ENCODE results near the gene EMC8.
A peak's percentile ranks its signal among the peaks of the same experiment; 100 is the strongest.
"Not testable (repeated sequence)": the region's sequence is repeated elsewhere in the genome, so short reads cannot be mapped to it uniquely, and the experiment has no call there.

Gene EMC8

DNA sequence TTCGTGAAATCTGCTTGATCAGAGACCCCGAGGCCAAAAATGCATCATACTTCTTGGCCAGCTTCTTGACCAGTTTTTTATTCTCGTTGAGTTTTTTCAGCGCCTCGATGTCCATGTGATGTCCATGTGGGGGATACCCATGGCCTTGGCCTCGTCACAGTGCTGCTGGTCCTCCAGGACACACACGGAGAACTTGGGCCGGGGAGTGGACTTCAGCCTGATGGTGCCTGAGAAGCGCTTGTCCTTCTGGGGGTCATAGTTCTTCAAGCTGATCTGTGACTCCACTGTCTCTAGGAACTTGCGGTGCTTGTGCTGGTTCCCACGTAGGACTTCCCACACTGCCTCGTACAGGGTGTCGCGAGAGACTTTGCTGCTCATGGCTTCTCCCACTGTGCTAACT is 16.8 kb upstream of the EMC8 start:
- Mint-ChIP-seq H3K36me3 (ENCODE audit: low read depth) (no peaks in the 10 kb centered on the region), H3K4me3 (no peak overlapping the region), H3K9me3 (no peaks in the 10 kb centered on the region), H3K4me1 (ENCODE audit: low read depth) (peaks cover 6% of the 10 kb centered on the region), H3K27ac (no peak overlapping the region), H3K27me3 (peaks cover 48% of the 10 kb centered on the region)
- intact Hi-C loops (cut with micrococcal nuclease): loop anchor here (5.0 kb wide), 1 partner anchor 701 kb away; no protein-coding TSS in a partner anchor

DNA sequence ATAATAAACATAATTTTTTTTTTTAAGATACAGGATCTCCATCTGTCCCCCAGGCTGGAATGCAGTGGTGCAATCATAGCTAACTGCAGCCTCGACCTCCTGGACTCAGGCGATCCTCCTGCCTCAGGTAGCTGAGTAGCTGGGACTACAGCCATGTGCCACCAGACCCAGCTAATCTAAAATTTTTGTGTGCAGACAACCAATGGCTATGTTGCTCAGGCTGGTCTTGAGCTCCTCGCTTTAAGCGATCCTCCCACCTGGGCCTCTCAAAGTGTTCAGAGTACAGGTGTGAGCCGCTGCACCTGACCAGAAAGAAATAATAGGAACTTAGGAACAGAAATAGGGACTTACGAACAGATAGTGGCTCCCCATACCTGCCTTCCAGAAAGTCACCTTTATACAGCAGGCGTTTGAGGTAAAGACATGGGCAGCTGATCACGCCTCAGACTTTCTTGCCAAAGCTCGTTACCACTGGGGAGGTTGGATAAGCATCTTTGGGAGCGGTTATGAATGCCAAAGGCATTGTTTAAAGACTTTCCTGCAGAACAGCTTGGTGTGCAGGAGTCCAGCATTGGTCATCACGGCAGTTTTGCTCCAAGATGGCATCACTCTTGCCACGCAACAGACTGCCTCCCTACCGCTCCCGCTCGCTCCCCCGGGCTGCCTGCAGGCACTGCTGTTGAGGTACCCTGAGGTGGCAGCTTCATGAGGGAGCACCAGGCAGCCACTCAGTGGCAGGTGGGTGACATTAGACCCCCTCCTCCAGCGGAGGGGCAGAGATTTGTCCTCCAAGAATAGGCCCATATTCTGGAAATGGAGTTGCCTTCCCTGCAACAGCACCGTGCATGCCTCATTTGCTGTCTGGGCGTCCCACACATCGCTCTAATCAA is 13.7 kb upstream of the EMC8 start:
- H3K27ac Mint-ChIP-seq: no peak overlapping the region
- H3K4me3 Mint-ChIP-seq: no peak overlapping the region
- no peaks in the 10 kb centered on the region for H3K36me3 Mint-ChIP-seq (ENCODE audit: low read depth)
- no peaks in the 10 kb centered on the region for H3K9me3 Mint-ChIP-seq
- intact Hi-C loops (cut with micrococcal nuclease): no loop called here
- H3K27me3 Mint-ChIP-seq: peaks cover 56% of the 10 kb centered on the region
- no peaks in the 10 kb centered on the region for H3K4me1 Mint-ChIP-seq (ENCODE audit: low read depth)

DNA sequence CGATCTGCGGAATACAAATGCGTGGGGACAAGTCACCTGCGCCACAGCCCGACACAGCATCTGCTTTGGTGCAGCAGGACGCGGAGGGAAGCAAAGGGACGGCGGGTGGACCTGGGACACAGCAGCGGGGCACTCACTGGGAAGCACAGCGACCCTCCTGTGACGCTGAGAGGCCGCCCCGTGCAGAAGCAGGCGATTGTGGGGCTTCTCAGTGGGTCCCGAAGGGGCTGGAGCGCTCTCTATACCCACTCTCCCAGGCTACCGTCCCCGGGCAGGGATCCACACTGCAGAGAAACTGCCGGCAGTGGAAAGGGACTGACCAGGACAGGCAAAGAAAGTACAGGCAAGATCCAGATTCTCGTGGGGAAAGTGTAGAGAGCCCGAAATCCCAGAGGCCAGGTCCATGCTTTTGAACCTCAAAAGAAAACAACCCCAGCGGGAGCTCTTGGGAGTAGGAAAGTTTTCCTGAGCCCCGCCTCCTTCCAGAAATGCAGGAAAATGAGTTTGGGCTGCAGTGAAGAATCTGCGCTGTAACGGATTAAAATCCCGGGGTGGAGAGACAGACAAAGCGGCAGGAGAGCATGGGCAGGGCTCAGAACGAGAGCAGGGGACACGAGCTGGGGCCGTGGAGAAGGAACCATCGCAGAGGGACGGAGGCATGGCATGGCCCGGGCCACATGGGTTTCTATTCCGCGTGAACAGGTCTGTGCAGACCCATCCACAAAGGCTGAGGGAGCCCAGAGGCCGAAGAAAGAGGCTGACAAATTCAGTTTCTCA is 12.9 kb upstream of the EMC8 start:
- no peaks in the 10 kb centered on the region for H3K9me3 Mint-ChIP-seq
- peaks cover 55% of the 10 kb centered on the region for H3K27me3 Mint-ChIP-seq
- H3K36me3 Mint-ChIP-seq (ENCODE audit: low read depth): peaks cover 2% of the 10 kb centered on the region
- intact Hi-C loops (cut with micrococcal nuclease): no loop called here
- H3K4me1 Mint-ChIP-seq (ENCODE audit: low read depth): no peaks in the 10 kb centered on the region
- H3K27ac Mint-ChIP-seq: no peak overlapping the region
- no peak overlapping the region for H3K4me3 Mint-ChIP-seq

DNA sequence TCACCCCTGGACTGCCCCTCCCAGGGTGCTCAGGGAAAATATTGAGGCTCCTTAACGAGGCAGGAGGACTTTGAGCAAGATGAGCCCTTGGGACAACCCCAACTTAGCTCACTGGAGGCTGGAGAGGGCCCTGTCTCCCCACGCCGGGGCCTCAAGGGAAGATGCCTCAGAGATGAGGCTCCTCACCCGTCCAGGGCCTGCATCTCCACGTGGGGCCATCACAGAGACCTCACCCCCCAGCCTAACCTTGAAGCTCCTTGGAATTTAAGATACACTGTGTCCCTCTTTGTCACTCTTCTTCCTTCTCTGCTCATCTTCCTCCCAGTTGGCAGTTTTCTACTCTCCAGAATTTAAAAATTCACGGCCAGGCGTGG is 11.4 kb upstream of the EMC8 start:
- intact Hi-C loops (cut with micrococcal nuclease): no loop called here

DNA sequence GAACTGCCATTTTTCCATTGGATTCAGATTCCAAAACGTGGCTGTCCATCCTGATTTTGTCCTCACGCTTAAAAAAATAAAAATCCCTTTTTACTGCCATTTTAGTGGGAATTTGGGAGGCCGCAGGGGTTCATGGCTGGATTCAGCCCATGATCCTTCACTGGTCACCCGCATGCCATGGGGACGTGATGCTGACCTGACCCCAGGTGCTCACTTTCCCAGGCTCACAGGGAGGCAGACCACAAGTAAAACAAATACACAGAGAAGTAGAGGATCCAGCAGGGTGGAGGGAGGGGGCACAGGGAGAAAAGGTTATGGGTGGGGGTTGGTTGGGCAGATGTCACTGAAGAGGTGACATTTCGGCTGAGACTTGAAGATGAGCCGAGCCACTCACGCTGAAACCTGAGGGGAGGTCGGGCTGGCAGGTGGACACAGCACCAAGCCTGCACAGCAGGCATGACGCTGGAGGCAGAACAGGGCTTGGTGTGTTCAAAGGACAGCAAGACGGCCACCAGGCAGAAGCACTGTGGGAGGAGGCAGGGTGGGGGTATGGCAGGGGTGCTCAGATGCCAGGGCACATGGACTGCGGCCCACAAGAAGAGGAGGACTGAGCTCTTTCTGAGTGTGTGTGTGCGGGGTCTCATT is 10.9 kb upstream of the EMC8 start:
- Mint-ChIP-seq H3K36me3 (ENCODE audit: low read depth) (peaks cover 22% of the 10 kb centered on the region), H3K9me3 (no peaks in the 10 kb centered on the region), H3K4me1 (ENCODE audit: low read depth) (no peaks in the 10 kb centered on the region), H3K4me3 (no peak overlapping the region), H3K27me3 (peaks cover 50% of the 10 kb centered on the region), H3K27ac (no peak overlapping the region)
- intact Hi-C loops (cut with micrococcal nuclease): no loop called here

More for the DNA sequence above, 11.4 kb upstream of the EMC8 start:
- Mint-ChIP-seq H3K9me3 (no peaks in the 10 kb centered on the region), H3K27ac (no peak overlapping the region), H3K27me3 (peaks cover 54% of the 10 kb centered on the region), H3K36me3 (ENCODE audit: low read depth) (peaks cover 17% of the 10 kb centered on the region), H3K4me3 (no peak overlapping the region), H3K4me1 (ENCODE audit: low read depth) (no peaks in the 10 kb centered on the region)

DNA sequence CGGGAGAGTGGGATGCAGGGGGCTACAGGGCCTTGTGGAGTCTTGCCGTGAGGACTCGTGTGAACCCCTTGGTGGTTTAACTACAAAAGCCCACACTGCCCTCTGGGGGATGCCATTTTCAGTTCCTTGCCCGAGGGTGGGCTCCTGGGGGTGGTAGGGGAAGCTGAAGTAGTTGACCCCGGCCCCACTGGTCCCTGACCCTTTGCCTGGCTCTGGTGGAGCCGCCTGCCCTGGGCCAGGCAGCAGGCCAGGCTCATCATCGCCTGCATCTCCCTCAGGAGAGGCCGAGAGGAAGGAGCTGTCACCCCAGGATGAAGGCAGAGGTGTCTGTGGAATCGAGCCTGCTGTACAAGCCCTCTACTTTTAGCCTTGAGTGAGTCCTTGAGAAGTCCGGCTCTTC is 10.3 kb upstream of the EMC8 start:
- Mint-ChIP-seq H3K27me3 (peaks cover 46% of the 10 kb centered on the region), H3K9me3 (no peaks in the 10 kb centered on the region), H3K27ac (no peak overlapping the region), H3K36me3 (ENCODE audit: low read depth) (peaks cover 28% of the 10 kb centered on the region), H3K4me3 (no peak overlapping the region), H3K4me1 (ENCODE audit: low read depth) (no peaks in the 10 kb centered on the region)
- intact Hi-C loops (cut with micrococcal nuclease): no loop called here

DNA sequence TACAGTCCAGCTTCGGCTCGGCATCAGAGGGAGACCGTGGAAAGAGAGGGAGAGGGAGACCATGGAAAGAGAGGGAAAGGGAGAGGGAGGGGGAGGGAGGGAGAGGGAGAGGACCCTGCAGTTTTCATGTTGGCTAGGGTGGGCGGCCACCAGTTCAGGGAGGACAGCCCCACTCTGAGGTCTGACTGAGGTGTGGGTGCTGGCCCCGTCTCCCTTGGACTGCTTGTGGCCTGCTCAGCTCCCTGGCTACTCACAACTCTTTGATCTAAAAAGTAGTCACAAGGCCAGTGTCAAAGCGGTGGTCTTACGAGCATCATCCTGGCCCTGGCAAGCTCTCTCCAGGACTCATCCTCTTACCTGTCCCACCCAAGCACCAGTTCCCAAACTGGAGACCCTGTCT is 9.6 kb upstream of the EMC8 start:
- H3K27me3 Mint-ChIP-seq: peaks cover 40% of the 10 kb centered on the region
- H3K4me1 Mint-ChIP-seq (ENCODE audit: low read depth): peaks cover under 1% of the 10 kb centered on the region
- peaks cover 35% of the 10 kb centered on the region for H3K36me3 Mint-ChIP-seq (ENCODE audit: low read depth)
- no peak overlapping the region for H3K27ac Mint-ChIP-seq
- H3K4me3 Mint-ChIP-seq: no peak overlapping the region
- no peaks in the 10 kb centered on the region for H3K9me3 Mint-ChIP-seq
- intact Hi-C loops (cut with micrococcal nuclease): no loop called here

DNA sequence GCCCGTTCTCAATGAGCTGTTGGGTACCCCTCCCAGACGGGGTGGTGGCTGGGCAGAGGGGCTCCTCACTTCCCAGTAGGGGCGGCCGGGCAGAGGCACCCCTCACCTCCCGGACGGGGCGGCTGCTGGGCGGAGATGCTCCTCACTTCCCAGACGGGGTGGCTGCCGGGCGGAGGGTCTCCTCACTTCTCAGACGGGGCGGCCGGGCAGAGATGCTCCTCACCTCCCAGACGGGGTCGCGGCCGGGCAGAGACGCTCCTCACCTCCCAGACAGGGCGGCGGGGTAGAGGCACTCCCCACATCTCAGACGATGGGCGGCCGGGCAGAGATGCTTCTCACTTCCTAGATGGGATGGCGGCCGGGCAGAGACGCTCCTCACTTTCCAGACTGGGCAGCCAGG is 8.8 kb upstream of the EMC8 start:
- intact Hi-C loops (cut with micrococcal nuclease); H3K27ac Mint-ChIP-seq: not testable (repeated sequence)
- peaks cover 43% of the 10 kb centered on the region for H3K36me3 Mint-ChIP-seq (ENCODE audit: low read depth)

DNA sequence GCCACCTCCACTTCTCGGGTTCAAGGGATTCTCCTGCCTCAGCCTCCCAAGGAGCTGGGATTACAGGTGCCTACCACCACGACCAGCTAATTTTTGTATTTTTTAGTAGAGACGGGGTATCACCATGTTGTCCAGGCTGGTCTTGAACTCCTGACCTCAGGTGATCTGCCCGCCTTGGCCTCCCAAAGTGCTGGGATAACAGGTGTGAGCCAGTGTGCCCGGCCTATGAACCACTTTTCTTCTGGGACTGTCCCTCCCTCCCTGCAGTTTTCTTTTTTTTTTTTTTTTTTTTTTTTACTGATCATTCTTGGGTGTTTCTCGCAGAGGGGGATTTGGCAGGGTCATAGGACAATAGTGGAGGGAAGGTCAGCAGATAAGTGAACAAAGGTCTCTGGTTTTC is 8.0 kb upstream of the EMC8 start:
- H3K27ac Mint-ChIP-seq; H3K4me1 Mint-ChIP-seq (ENCODE audit: low read depth); H3K9me3 Mint-ChIP-seq; intact Hi-C loops (cut with micrococcal nuclease); H3K4me3 Mint-ChIP-seq: not testable (repeated sequence)
- Mint-ChIP-seq H3K36me3 (ENCODE audit: low read depth) (peaks cover 51% of the 10 kb centered on the region), H3K27me3 (peaks cover 25% of the 10 kb centered on the region)

More for the DNA sequence above, 8.8 kb upstream of the EMC8 start:
- not testable (repeated sequence) for H3K9me3 Mint-ChIP-seq; H3K4me1 Mint-ChIP-seq (ENCODE audit: low read depth); H3K4me3 Mint-ChIP-seq
- H3K27me3 Mint-ChIP-seq: peaks cover 32% of the 10 kb centered on the region

DNA sequence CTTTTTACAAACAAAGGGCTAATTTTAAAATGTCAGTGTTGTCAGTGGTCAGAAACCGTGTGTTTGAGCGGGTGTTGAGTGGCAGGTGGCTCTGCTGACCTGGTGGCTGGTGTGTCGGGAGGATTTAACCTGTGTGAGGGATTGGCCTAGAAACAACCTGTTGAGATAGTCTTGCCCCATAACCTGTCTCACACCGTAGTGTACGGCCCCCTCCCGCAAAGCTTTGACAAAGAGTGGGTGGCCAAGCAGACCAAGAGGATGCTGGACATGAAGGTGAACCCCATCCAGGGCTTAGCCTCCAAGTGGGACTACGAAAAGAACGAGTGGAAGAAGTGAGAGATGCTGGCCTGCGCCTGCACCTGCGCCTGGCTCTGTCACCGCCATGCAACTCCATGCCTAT is 7.2 kb upstream of the EMC8 start:
- peaks cover 17% of the 10 kb centered on the region for H3K27me3 Mint-ChIP-seq
- peaks cover 16% of the 10 kb centered on the region for H3K4me1 Mint-ChIP-seq (ENCODE audit: low read depth)
- intact Hi-C loops (cut with micrococcal nuclease): no loop called here
- peaks cover 59% of the 10 kb centered on the region for H3K36me3 Mint-ChIP-seq (ENCODE audit: low read depth)
- H3K4me3 Mint-ChIP-seq: no peak overlapping the region
- no peak overlapping the region for H3K27ac Mint-ChIP-seq
- H3K9me3 Mint-ChIP-seq: no peaks in the 10 kb centered on the region

DNA sequence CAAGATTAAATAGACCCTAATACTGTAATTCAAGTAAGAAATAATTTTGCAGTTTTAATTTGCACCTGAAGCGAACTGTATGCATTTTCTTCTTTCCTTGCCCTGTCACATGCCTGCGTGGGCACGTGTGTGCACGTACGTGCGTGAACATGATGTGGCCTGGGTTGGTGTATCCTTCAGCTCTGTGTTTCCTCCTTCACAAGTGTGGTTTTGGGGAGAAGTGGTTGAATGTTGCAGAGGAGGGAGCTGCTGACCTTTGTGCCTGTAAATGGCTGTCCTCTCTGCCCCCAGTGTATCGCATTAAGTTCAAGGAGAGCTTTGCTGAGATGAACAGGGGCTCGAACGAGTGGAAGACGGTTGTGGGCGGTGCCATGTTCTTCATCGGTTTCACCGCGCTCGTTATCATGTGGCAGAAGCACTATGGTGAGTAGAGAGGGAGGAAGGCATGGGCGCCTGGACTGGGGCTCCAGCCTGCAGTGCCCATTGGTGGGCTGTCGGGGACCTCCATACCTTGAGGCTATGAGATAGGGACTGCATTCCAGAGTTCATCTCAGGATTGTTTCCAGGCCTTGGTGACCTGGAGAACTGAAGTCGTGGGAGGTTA is 6.2 kb upstream of the EMC8 start:
- Mint-ChIP-seq H3K4me3 (no peak overlapping the region), H3K27ac (no peak overlapping the region), H3K27me3 (peaks cover 10% of the 10 kb centered on the region), H3K9me3 (no peaks in the 10 kb centered on the region), H3K4me1 (ENCODE audit: low read depth) (peaks cover 24% of the 10 kb centered on the region), H3K36me3 (ENCODE audit: low read depth) (peaks cover 64% of the 10 kb centered on the region)
- intact Hi-C loops (cut with micrococcal nuclease): no loop called here

DNA sequence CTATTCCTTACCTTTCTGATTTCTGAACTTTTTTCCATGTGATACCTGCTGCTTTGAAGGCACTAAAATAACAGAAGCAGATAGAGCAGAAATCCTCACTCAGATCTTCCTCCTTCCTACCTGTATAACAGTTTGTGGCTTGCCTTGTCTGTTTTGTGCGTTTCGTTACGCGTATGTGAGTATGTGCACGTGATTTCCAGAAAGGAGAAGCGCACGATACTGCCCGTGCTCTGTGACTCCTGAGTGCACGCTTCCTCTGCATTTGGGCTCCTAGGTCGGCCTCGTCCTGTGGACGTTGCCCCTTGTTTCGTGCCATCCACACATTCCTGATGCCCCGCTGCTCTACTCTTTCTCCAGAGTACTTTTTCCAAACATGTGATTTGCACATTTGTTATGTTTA is 4.2 kb upstream of the EMC8 start:
- Mint-ChIP-seq H3K36me3 (ENCODE audit: low read depth) (peaks cover 81% of the 10 kb centered on the region), H3K4me3 (no peak overlapping the region), H3K4me1 (ENCODE audit: low read depth) (peaks cover 27% of the 10 kb centered on the region), H3K27ac (no peak overlapping the region), H3K9me3 (no peaks in the 10 kb centered on the region), H3K27me3 (no peaks in the 10 kb centered on the region)
- intact Hi-C loops (cut with micrococcal nuclease): no loop called here

DNA sequence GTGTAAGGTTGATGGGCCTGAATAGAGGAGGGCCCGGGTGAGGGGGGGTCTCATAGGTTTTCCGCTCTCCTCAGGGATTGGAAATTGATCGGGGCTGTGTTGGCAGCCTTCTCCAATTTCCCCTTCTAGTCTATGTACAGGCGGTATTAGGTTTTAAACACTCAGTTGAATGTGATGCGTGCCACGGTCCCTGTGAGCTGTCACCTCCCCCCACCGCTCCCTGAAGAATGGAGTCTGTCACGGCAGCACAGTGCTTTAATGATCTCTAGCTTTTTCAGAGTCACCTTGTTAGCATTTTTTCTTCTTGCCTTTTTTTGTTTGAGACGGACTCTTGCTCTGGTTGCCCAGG is 951 bp upstream of the EMC8 start:
- Mint-ChIP-seq H3K4me3 (peak overlapping the region; percentile 93), H3K27me3 (no peaks in the 10 kb centered on the region), H3K36me3 (ENCODE audit: low read depth) (peaks cover 79% of the 10 kb centered on the region), H3K4me1 (ENCODE audit: low read depth) (peaks cover 36% of the 10 kb centered on the region), H3K27ac (peak overlapping the region; percentile 87), H3K9me3 (no peaks in the 10 kb centered on the region)
- intact Hi-C loops (cut with micrococcal nuclease): no loop called here
